Left ventricle myocardium inferior (tissue), 1 donor: ENCODE measurements around the gene DDC. TPM values are rescaled to one million over a fixed set of nuclear protein-coding genes. Genes with fewer than 3 reads are reported as not detected.

Experiments used
- DNase-seq: peaks from one replicate; pipeline ENCODE4 v3.0.0-alpha.2; 2020
- H3K27ac ChIP-seq: fragments of 200-600 bp; replicated peaks from 2 replicates; pipeline ENCODE4 v1.8.0; 2021
- H3K27me3 ChIP-seq: fragments of 200-600 bp; 2 replicates; pipeline ENCODE4 v1.8.0; 2021; ENCODE audit warnings: low read depth
- H3K36me3 ChIP-seq: fragments of 200-600 bp; 2 replicates; pipeline ENCODE4 v1.8.0; 2021
- H3K4me1 ChIP-seq: fragments of 200-600 bp; 2 replicates; pipeline ENCODE4 v1.8.0; 2021
- H3K4me3 ChIP-seq: fragments of 200-600 bp; 2 replicates; pipeline ENCODE4 v1.8.0; 2021; ENCODE audit warnings: mild to moderate bottlenecking, moderate library complexity
- H3K9me3 ChIP-seq: fragments of 200-600 bp; replicated peaks from 2 replicates; pipeline ENCODE4 v1.8.0; 2021
- intact Hi-C: fragments of 100-400 bp; cut with micrococcal nuclease; formaldehyde crosslinking; loops from one replicate; pipeline ENCODE4 v1.11.0; 2022
- total RNA-seq: library from RNA; stranded (reverse); fragmentation: NEBNext Ultra II Directional; extraction: Animal tissue kit (Norgen Biotek cat#: 25700); gene quantifications from one replicate; pipeline ENCODE4 v1.2.1, GENCODE V29; 2021
- TF ChIP-seq, protein P1 (sequence below): fragments of 200-600 bp; IDR thresholded peaks from 2 replicates; pipeline ENCODE4 v1.8.0; 2021; ENCODE audit warnings: antibody characterized with exemption, mild to moderate bottlenecking, borderline replicate concordance
- donor health status: DM: no; HTN: yes; CAD: no; lungs with severe emphysema.

The DDC gene
- total RNA-seq, 1 donor from 2014 or later = not detected

DNA sequence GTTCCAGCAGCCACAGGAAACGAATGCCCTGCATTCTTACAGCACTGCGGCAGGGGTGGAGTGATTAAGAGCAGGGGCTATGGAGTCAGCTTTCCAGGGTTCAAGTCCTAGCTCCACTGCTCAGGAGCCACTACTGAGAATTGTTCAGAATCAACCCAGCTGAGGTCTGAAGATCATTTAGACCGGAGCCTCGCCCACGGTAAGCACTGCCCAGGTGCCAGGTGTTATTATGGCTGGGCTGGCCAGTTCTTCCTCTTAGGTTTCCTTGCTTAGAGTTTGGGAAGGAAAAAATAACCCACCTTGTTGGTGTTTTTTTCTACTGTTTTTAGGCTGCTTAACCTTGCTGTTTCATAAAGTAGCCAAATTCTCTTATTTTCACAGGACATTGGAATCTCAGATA lies 110.2 kb downstream of the DDC start:
- TF ChIP-seq, protein P1, sequence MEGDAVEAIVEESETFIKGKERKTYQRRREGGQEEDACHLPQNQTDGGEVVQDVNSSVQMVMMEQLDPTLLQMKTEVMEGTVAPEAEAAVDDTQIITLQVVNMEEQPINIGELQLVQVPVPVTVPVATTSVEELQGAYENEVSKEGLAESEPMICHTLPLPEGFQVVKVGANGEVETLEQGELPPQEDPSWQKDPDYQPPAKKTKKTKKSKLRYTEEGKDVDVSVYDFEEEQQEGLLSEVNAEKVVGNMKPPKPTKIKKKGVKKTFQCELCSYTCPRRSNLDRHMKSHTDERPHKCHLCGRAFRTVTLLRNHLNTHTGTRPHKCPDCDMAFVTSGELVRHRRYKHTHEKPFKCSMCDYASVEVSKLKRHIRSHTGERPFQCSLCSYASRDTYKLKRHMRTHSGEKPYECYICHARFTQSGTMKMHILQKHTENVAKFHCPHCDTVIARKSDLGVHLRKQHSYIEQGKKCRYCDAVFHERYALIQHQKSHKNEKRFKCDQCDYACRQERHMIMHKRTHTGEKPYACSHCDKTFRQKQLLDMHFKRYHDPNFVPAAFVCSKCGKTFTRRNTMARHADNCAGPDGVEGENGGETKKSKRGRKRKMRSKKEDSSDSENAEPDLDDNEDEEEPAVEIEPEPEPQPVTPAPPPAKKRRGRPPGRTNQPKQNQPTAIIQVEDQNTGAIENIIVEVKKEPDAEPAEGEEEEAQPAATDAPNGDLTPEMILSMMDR = no peak
- intact Hi-C loops = no loop called here

DNA sequence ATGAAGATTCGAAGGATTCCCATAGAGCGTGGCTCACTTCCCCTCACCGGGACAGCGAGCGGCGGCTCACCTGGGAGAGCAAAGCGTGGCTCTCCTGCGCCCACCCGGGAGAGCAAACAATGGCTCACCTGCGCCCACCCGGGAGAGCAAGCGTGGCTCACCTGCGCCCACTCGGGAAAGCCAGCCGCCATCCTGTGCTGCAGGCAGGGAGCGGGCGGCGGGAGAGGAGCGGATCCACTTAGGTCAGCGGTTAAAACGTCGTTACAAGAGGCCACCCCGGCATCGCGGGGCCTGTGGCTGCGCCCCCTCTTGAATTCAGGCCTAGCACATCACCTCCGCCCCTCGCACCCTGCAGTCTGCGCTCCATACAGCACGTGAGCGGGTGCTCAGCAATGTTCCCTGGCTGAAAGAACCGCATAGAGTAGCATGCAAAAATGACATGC lies 114.6 kb downstream of the DDC start:
- Histone ChIP-seq H3K27me3 (no peaks in the 10 kb centered on the region), H3K36me3 (peaks cover 14% of the 10 kb centered on the region), H3K4me3 (peak overlapping the region; percentile 82), H3K27ac (peak overlapping the region; percentile 77), H3K9me3 (no peaks in the 10 kb centered on the region), H3K4me1 (peaks cover 18% of the 10 kb centered on the region)
- DNase-seq = peak; percentile 23
- TF ChIP-seq, protein P1 = no peak
- intact Hi-C loops = no loop called here

More for the DNA sequence above, 110.2 kb downstream of the DDC start:
- no peak overlapping the region for H3K27ac ChIP-seq
- no peaks in the 10 kb centered on the region for H3K36me3 ChIP-seq
- DNase-seq = no peak
- H3K27me3 ChIP-seq = no peaks in the 10 kb centered on the region
- peaks cover 10% of the 10 kb centered on the region for H3K4me1 ChIP-seq
- H3K9me3 ChIP-seq = no peaks in the 10 kb centered on the region
- H3K4me3 ChIP-seq = no peak overlapping the region

DNA sequence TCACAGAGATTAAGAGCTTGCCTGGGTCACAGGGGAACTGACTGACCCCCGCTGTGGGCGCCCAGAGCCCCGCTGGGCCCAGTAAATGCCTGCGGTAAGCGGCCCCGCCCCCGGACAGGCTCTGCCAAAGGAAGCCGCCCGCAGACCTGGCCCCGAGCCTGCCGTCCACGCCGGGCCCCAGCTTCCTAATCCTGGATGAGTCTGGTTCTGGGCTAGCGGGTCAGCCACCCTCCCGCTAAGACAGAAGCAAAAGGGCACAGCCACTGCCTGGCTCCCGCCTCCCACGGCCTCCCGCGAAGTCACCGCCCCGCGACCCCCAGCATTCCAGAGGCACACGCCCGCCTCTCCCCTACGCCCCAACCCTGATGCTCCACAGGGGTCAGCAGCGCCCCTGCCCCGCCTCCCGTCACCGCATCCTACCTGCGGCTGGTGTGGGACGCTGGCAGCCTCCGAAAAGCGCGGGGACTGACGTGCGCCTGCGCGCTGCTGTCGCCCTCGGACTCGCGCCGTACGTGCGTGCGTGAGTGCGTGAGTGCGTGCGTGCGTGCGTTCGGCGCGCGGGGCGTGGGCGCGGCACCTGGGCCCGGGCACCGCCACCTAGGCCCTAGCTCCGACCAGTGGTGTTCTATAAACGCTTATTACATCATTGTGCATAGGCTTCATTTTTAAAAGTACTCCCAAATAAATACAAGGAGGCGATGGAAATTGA lies 115.2 kb downstream of the DDC start, which contains the start of gene FIGNL1:
Gene FIGNL1, minus strand, starts transcription at position 470 of the 709 bp plus-strand sequence. CDS start 3,063 bp downstream, outside the sequence.
- peak within 1 kb of the TSS; percentile 82 for H3K4me3 ChIP-seq
- no peaks in the 10 kb centered on the region for H3K9me3 ChIP-seq
- H3K27ac ChIP-seq = peak within 1 kb of the TSS; percentile 77
- peaks cover 20% of the 10 kb centered on the region for H3K36me3 ChIP-seq
- TF ChIP-seq, protein P1 = no peak
- intact Hi-C loops = no loop called here
- no peaks in the 10 kb centered on the region for H3K27me3 ChIP-seq
- H3K4me1 ChIP-seq = peaks cover 18% of the 10 kb centered on the region
- peak; percentile 82 for DNase-seq

DNA sequence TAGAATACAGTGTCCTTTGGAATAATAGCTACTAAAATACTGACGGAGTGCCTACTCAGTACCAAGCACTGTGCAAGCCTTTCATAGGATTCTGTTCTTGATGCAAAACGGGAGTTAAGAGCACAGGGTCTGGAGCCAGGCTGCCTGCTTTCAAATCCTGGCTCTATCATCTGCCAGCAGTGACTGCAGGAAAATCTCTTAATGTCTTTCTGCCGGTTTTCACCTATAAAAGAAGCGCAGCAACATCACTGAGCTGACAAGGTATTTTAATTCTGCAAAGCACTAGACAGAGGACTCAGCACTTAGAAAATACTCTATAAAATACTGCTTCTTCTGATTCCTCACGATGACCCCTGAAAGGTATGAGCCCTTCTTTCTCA lies 115.7 kb downstream of the DDC start:
- Histone ChIP-seq H3K36me3 (peaks cover 22% of the 10 kb centered on the region), H3K9me3 (no peaks in the 10 kb centered on the region), H3K4me3 (peak overlapping the region; percentile 82), H3K27me3 (no peaks in the 10 kb centered on the region), H3K4me1 (peaks cover 18% of the 10 kb centered on the region), H3K27ac (peak overlapping the region; percentile 77)
- intact Hi-C loops = no loop called here
- no peak for DNase-seq
- TF ChIP-seq, protein P1 = no peak

DNA sequence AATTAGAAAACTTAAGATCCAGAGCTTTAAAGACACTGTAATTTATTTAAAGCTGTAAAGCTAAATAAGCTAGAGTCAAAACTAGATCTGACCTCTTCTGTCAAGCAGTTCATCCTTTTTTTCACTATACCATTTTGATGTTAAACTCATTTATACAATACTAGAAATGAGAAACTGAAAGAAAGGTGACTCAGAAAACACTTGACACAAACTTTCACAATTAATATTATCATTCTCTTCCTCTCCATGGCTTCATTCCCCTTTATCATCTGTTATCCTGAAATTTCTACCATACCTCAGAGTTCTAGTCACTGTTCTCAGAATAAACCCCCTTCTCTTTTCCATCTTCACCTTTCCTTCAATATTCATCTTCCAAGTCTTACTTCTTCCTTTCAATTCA lies 116.4 kb downstream of the DDC start:
- Histone ChIP-seq H3K27me3 (no peaks in the 10 kb centered on the region), H3K27ac (no peak overlapping the region), H3K4me3 (no peak overlapping the region), H3K4me1 (peaks cover 18% of the 10 kb centered on the region), H3K9me3 (no peaks in the 10 kb centered on the region), H3K36me3 (peaks cover 22% of the 10 kb centered on the region)
- intact Hi-C loops = no loop called here
- no peak for DNase-seq
- TF ChIP-seq, protein P1 = no peak
